Right atrium auricular region (tissue), 2 donors: ENCODE measurements around the gene CAPS. TPM values are rescaled to one million over a fixed set of nuclear protein-coding genes. Genes with fewer than 3 reads are reported as not detected.

Source experiments
- DNase-seq: peaks from one replicate; pipeline ENCODE4 v3.0.0-alpha.2; 2019; ENCODE audit warnings: low spot score
- H3K27ac ChIP-seq, 2 donors: fragments of 200-600 bp; sonication (generic); 1 replicate in 1 of 2; 2 replicates in 1 of 2; pipeline ENCODE4 v1.5.1; 2016 to 2019
- H3K27me3 ChIP-seq, 2 donors: fragments of 200-600 bp; sonication (generic); one replicate each; pipeline versions ENCODE4 v1.5.1 to v1.6.0; 2017 to 2019
- H3K36me3 ChIP-seq: fragments of 200-600 bp; sonication (generic); one replicate; pipeline ENCODE4 v1.5.1; 2016
- H3K4me1 ChIP-seq, 2 donors: fragments of 200-600 bp; sonication (generic); one replicate each; pipeline versions ENCODE4 v1.5.1 to v1.6.0; 2017 to 2019
- H3K4me3 ChIP-seq, 2 donors: fragments of 200-600 bp; sonication (generic); 1 replicate in 1 of 2; 2 replicates in 1 of 2; pipeline ENCODE4 v1.5.1; 2017 to 2019; ENCODE audit warnings: mild to moderate bottlenecking in 1 of 2, moderate library complexity in 1 of 2
- H3K9me3 ChIP-seq, 2 donors: fragments of 200-600 bp; sonication (generic); one replicate each; pipeline ENCODE4 v1.5.1; 2019
- total RNA-seq, 2 donors: library from RNA; depleted of rRNA; stranded (reverse); fragments of >200 nt; gene quantifications; one replicate each; pipeline ENCODE4 v1.1.0, GENCODE V29; 2016
- TF ChIP-seq, protein P1 (sequence below), 2 donors: fragments of 200-600 bp; sonication (generic); IDR thresholded peaks; one replicate each; pipeline ENCODE4 v1.5.1; 2019; ENCODE audit warnings: antibody characterized with exemption in 2 of 2

The CAPS gene
- 1 to 10 TPM; 4.5 to 7.3 TPM for total RNA-seq

DNA sequence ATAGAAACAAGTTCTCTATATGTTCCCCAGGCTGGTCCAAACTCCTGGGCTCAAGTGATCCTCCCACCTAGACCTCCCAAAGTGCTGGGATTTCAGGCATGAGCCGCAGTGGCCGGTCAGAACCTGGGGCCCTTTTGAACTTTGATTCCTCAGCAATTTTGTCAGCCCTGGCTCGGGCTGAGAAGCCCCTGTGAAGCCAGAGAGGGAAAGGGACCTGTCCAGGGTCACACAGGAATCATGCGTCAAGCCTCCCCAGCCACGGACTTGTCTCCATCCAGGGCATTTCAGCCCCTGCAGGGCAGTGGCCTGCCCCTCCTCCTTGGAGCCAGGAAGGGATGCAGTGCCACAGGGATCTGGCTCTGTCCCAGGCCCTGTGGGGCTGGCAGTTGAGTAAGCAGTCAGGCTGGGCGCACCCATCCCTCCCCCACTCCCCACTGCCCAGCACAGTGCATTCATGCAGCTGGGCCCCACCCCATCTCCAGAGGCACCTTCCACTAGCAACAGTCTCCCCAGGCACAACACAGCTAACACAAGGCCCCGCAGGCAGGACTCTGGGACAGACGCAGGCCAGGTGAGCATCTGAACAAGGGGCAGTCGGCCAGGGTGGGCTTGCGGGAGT, at the start of gene CAPS:
Gene CAPS, plus strand, starts transcription at position 516 of the 619 bp plus-strand sequence. CDS start 153 bp downstream, outside the sequence.
- H3K27me3 ChIP-seq, result no peaks in the 10 kb centered on the region
- H3K9me3 ChIP-seq, result no peaks in the 10 kb centered on the region
- no peak within 1 kb of the TSS for H3K4me3 ChIP-seq
- peak within 1 kb of the TSS; percentile 59 to 78 for H3K27ac ChIP-seq
- DNase-seq, result no peak
- peaks cover 0 to 30% of the 10 kb centered on the region in 2 donors for H3K4me1 ChIP-seq
- TF ChIP-seq, protein P1, sequence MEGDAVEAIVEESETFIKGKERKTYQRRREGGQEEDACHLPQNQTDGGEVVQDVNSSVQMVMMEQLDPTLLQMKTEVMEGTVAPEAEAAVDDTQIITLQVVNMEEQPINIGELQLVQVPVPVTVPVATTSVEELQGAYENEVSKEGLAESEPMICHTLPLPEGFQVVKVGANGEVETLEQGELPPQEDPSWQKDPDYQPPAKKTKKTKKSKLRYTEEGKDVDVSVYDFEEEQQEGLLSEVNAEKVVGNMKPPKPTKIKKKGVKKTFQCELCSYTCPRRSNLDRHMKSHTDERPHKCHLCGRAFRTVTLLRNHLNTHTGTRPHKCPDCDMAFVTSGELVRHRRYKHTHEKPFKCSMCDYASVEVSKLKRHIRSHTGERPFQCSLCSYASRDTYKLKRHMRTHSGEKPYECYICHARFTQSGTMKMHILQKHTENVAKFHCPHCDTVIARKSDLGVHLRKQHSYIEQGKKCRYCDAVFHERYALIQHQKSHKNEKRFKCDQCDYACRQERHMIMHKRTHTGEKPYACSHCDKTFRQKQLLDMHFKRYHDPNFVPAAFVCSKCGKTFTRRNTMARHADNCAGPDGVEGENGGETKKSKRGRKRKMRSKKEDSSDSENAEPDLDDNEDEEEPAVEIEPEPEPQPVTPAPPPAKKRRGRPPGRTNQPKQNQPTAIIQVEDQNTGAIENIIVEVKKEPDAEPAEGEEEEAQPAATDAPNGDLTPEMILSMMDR (IDR thresholded peaks at IDR 0.05), result no peak
- H3K36me3 ChIP-seq, result peaks cover 31% of the 10 kb centered on the region

DNA sequence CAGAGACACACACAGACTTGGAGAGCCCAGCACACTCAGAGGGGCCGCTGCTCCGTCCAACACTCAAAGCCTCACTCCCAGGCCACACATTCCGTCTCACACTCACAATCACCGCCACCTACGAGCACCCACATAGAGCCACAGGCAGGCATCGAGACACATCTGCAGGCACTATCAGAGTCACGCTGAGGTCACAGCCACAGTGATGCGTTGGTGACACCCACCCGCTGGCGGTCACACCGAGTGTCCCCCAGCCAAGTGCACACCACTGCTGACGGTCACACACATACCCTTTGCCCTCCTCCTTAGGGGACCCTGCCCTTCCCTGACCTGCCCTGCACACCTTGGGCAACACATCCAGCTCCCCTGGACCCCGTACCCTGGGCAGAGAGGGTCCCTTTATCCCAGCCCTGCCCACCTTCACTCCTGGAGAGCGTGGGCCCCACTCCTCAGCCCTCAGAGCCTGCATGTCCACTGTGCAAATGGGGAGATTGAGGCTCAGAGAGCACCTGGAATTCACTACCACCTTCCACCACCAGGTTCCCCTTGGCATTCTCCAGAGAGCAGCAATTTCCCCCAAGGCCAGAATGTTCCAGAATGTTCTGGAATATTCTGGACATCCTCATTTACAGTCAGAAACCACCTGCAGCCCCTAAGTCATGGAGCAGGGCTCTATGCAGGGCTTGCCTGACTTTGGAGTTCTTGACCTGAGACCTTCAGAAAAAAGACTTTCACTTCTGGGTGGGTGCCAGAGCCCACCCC, 49.1 kb upstream of the CAPS start:
- Histone ChIP-seq H3K36me3 (no peaks in the 10 kb centered on the region), H3K4me3 (no peak overlapping the region)
- TF ChIP-seq, protein P1 (IDR thresholded peaks at IDR 0.05), result peak in 1 of 2 donors; percentile 21

DNA sequence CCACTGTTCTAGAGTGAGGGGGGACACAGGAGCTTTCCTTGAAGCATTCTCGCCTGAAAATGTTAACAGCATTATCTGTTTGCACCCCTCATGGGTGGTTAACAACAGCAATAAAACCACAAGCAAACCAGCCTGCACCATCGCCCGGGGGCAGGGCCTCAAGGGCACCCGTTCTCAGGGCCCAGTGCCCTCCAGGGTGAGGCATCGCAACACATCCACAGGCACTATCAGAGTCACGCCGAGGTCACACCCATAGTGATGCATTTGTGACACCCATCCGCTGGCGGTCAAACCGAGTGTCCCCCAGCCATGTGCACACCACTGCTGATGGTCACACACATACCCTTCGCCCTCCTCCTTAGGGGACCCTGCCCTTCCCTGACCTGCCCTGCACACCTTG, 48.3 kb upstream of the CAPS start:
- H3K4me3 ChIP-seq, result no peak overlapping the region
- DNase-seq, result no peak
- H3K27ac ChIP-seq, result no peak overlapping the region
- no peaks in the 10 kb centered on the region for H3K9me3 ChIP-seq
- H3K36me3 ChIP-seq, result no peaks in the 10 kb centered on the region
- no peaks in the 10 kb centered on the region for H3K27me3 ChIP-seq
- no peaks in the 10 kb centered on the region for H3K4me1 ChIP-seq
- TF ChIP-seq, protein P1 (IDR thresholded peaks at IDR 0.05), result no peak

More for the DNA sequence above, 49.1 kb upstream of the CAPS start:
- no peak overlapping the region for H3K27ac ChIP-seq
- H3K9me3 ChIP-seq, result no peaks in the 10 kb centered on the region
- H3K4me1 ChIP-seq, result no peaks in the 10 kb centered on the region
- H3K27me3 ChIP-seq, result no peaks in the 10 kb centered on the region
- DNase-seq, result no peak

DNA sequence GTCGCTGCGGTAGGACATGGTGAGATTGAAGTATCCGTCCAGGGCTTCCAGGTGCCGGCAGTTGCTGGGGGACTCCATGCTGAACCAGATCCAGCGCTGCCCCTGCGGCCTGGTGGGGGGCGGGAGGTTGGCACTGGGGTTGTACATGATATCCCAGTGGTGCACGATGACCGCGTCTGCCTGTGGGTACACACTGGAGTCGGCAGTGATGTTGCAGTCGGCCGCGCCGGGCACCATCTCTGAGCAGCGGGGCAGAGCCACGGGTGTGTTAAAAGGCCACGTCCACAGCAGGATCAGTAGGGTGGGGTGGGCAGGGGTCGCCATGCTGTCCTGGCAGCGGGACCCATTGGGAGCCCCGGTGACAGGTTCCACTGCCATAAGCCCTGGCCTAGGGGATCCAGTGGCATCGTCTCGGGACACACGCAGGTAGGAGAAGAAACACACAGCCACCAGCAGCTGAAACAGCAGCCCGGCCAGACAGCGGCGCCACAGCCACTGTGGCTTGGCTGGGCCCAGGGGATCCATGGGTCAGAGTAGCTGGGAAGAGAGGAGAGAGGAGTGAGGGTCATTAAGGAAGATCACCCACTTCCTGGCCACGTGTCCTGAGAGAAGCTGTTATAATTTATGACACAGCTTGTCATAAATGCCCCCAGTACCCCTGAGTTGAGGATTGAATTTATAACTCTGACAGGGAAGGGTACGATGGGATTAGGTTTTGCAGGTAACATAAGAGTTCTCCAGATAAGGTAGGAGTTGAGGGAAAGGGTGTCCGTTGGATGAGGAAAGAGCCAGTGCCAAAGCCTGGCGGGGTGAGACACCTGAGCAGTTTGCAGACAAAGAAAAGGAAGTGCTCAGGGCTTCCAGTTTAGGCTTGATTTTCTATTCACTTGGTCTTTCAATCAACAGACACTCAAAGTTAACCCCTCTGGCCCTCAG, 46.6 kb upstream of the CAPS start:
- no peak overlapping the region for H3K27ac ChIP-seq
- no peak overlapping the region for H3K4me3 ChIP-seq
- no peak for DNase-seq
- H3K36me3 ChIP-seq, result no peaks in the 10 kb centered on the region
- no peaks in the 10 kb centered on the region for H3K27me3 ChIP-seq
- no peaks in the 10 kb centered on the region for H3K4me1 ChIP-seq
- TF ChIP-seq, protein P1 (IDR thresholded peaks at IDR 0.05), result no peak
- no peaks in the 10 kb centered on the region for H3K9me3 ChIP-seq

DNA sequence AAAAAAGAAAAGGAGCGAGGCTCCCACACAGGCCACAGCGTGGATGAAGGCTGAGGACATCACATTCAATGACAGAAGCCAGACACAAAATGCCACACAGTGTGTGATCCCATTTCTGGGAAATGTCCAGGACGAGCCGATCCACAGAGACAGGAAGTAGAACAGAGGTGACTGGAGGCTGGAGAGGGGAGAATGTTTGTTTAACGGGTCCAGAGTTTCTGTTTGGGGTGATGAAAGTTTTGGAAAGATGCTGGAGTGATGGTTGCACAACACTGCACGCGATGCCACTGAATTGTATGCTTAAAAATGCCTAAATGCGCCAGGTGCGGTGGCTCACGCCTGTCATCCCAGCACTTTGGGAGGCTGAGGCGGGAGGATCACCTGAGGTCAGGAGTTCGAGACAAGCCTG, 43.1 kb upstream of the CAPS start:
- Histone ChIP-seq H3K9me3 (no peaks in the 10 kb centered on the region), H3K4me3 (no peak overlapping the region), H3K27ac (no peak overlapping the region), H3K36me3 (no peaks in the 10 kb centered on the region), H3K27me3 (no peaks in the 10 kb centered on the region), H3K4me1 (no peaks in the 10 kb centered on the region)
- TF ChIP-seq, protein P1 (IDR thresholded peaks at IDR 0.05), result no peak
- DNase-seq, result no peak
